NB4 (cell line): ENCODE results near the gene ATP11C.

Experiments
- MAX ChIP-seq: IDR thresholded peaks from 2 replicates; pipeline ENCODE4 v1.6.1; 2011; ENCODE audit warnings: low read depth, low read length
- MYC ChIP-seq: IDR thresholded peaks from 2 replicates; pipeline ENCODE4 v1.6.1; 2011; ENCODE audit warnings: low read depth, low read length
- POLR2A ChIP-seq: IDR thresholded peaks from 2 replicates; pipeline ENCODE4 v1.6.1; 2011; ENCODE audit warnings: mild to moderate bottlenecking; ENCODE audit not compliant: insufficient read length; ENCODE audit errors: extremely low read depth
- TF ChIP-seq, protein P1 (sequence below): IDR thresholded peaks from one replicate; pipeline ENCODE4 v1.5.1; 2012; ENCODE audit warnings: low read depth, low read length

- TF ChIP-seq, protein P1, sequence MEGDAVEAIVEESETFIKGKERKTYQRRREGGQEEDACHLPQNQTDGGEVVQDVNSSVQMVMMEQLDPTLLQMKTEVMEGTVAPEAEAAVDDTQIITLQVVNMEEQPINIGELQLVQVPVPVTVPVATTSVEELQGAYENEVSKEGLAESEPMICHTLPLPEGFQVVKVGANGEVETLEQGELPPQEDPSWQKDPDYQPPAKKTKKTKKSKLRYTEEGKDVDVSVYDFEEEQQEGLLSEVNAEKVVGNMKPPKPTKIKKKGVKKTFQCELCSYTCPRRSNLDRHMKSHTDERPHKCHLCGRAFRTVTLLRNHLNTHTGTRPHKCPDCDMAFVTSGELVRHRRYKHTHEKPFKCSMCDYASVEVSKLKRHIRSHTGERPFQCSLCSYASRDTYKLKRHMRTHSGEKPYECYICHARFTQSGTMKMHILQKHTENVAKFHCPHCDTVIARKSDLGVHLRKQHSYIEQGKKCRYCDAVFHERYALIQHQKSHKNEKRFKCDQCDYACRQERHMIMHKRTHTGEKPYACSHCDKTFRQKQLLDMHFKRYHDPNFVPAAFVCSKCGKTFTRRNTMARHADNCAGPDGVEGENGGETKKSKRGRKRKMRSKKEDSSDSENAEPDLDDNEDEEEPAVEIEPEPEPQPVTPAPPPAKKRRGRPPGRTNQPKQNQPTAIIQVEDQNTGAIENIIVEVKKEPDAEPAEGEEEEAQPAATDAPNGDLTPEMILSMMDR = no peak
- TF ChIP-seq POLR2A (no peak), MAX (no peak), MYC (no peak)
These were observed 106.5 kb downstream of the ATP11C start for GRCh38 chrX:139826065-139827044.
